HUES6 (cell line): ENCODE results near the gene NOL8.

Experiments
- H3K27ac ChIP-seq: 2 replicates; pipeline ENCODE4 v1.7.0; 2013; ENCODE audit warnings: low read depth, mild to moderate bottlenecking, low read length, inconsistent platforms
- H3K27me3 ChIP-seq: 2 replicates; pipeline ENCODE4 v1.6.1; 2013; ENCODE audit warnings: low read length; ENCODE audit not compliant: control insufficient read depth, insufficient read depth
- H3K36me3 ChIP-seq: 2 replicates; pipeline ENCODE4 v1.6.1; 2013; ENCODE audit warnings: low read length; ENCODE audit not compliant: control insufficient read depth, insufficient read depth
- H3K4me1 ChIP-seq: 2 replicates; pipeline ENCODE4 v1.6.1; 2013; ENCODE audit warnings: low read length; ENCODE audit not compliant: control insufficient read depth, insufficient read depth
- H3K4me3 ChIP-seq: 2 replicates; pipeline ENCODE4 v1.5.1; 2013; ENCODE audit warnings: low read depth, low read length
- H3K9ac ChIP-seq: one replicate; pipeline ENCODE4 v1.6.1; 2013; ENCODE audit warnings: mild to moderate bottlenecking, low read length
- H3K9me3 ChIP-seq: 2 replicates; pipeline ENCODE4 v1.6.1; 2013; ENCODE audit warnings: low read depth, low read length; ENCODE audit not compliant: control insufficient read depth, insufficient read depth

Gene NOL8

GRCh38 chr9:92312887-92313623 is 12.1 kb downstream of the NOL8 start:
- Histone ChIP-seq H3K9ac (no peak overlapping the region), H3K27ac (0 out of 2 replicates have a peak overlapping the region, but pooled peaks have one; percentile 0), H3K36me3 (peaks cover 89% of the 10 kb centered on the region), H3K4me3 (no peak overlapping the region), H3K27me3 (no peaks in the 10 kb centered on the region), H3K9me3 (no peaks in the 10 kb centered on the region), H3K4me1 (no peaks in the 10 kb centered on the region)

GRCh38 chr9:92310562-92310961 is 14.6 kb downstream of the NOL8 start:
- H3K4me1 ChIP-seq = no peaks in the 10 kb centered on the region
- H3K4me3 ChIP-seq = no peak overlapping the region
- H3K27ac ChIP-seq = no peak overlapping the region
- peaks cover 90% of the 10 kb centered on the region for H3K36me3 ChIP-seq
- H3K9ac ChIP-seq = no peak overlapping the region
- H3K27me3 ChIP-seq = no peaks in the 10 kb centered on the region
- no peaks in the 10 kb centered on the region for H3K9me3 ChIP-seq

DNA sequence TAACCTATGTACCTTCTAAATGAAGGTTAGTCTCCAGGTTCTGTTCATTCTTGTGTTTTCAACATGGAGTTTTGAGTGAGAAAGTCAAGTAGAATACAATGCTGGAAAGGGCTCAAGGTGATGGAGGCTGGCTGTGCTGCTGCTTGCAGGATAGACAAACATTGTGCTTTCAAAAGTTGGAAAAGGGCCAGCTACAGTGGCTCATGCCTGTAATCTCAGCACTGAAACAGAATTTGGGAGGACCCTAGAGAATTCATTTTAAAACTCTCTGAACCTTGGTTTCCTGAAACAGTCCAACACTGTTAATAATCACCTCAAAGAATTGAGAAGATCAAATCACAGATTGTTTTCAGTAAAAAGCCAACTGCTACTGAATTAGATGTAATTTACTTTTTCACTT is 16.3 kb downstream of the NOL8 start:
- H3K36me3 ChIP-seq = peaks cover 91% of the 10 kb centered on the region
- no peak overlapping the region for H3K4me3 ChIP-seq
- no peak overlapping the region for H3K9ac ChIP-seq
- no peaks in the 10 kb centered on the region for H3K9me3 ChIP-seq
- H3K27ac ChIP-seq = no peak overlapping the region
- H3K27me3 ChIP-seq = no peaks in the 10 kb centered on the region
- no peaks in the 10 kb centered on the region for H3K4me1 ChIP-seq

DNA sequence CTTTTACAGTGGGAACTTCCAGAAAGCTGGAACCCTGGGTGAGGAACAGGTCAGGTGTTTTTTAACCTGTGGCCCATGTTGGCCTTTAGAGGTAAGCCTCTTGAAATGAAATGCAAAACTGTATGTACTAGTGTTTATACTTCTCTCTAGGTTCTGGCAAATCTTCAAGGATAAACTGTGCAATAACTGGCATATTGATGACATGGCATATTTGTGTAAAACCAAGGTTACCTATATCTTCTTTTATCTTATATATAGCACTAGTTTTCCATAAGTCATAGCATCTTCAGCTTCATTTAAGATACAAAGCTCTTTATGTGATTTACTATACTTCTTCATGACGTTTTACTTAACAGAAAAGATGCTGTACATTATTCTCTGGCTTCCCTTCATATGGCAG is 24.2 kb downstream of the NOL8 start:
- no peaks in the 10 kb centered on the region for H3K4me1 ChIP-seq
- H3K36me3 ChIP-seq = peaks cover 92% of the 10 kb centered on the region
- no peak overlapping the region for H3K4me3 ChIP-seq
- no peak overlapping the region for H3K27ac ChIP-seq
- H3K9me3 ChIP-seq = no peaks in the 10 kb centered on the region
- no peak overlapping the region for H3K9ac ChIP-seq
- H3K27me3 ChIP-seq = no peaks in the 10 kb centered on the region

DNA sequence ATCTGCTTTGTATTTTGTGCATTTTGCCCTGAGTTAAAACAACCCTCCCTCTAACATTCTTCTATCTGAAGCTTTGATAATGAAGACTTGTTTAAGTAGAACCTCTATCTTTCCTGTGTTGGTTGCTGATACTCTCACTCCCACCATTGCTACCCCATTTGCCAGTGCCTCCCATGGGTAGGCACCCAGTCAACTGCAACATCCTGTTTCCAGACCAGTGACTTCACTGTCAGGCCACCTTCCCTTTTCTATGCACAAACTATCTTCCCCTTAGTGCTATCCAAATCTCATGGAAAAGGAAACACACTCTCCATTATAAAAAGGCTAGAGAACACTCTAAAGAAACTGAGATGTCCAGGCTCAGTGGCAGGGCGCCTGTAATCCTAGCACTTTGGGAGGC is 26.0 kb downstream of the NOL8 start:
- H3K9ac ChIP-seq = no peak overlapping the region
- H3K27me3 ChIP-seq = no peaks in the 10 kb centered on the region
- peaks cover 75% of the 10 kb centered on the region for H3K36me3 ChIP-seq
- H3K27ac ChIP-seq = no peak overlapping the region
- H3K4me3 ChIP-seq = no peak overlapping the region
- no peaks in the 10 kb centered on the region for H3K9me3 ChIP-seq
- H3K4me1 ChIP-seq = peaks cover 9% of the 10 kb centered on the region; the same call in 1 of the 2 replicates

DNA sequence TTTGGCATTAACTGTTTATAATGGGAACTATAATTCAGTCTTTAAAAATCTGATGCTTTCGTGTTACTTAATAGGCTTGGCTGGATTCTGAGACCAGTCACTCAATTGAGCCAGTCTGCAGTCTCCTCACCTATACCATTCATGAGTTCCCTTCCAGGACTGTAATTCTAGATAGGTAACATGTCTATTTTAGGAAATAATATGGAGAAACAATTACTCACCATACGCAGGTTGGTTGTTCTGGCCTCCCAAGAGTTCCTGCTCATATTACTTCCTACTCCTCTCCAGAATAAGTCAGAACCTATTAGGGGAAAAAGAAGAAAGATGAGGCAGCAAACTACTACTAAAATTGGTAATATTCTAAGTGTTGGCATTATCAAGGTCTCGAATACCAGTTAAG is 27.1 kb downstream of the NOL8 start:
- no peak overlapping the region for H3K4me3 ChIP-seq
- H3K27me3 ChIP-seq = no peaks in the 10 kb centered on the region
- H3K4me1 ChIP-seq = peaks cover 9% of the 10 kb centered on the region; the same call in 1 of the 2 replicates
- H3K36me3 ChIP-seq = peaks cover 64% of the 10 kb centered on the region
- no peak overlapping the region for H3K27ac ChIP-seq
- no peaks in the 10 kb centered on the region for H3K9me3 ChIP-seq
- no peak overlapping the region for H3K9ac ChIP-seq

DNA sequence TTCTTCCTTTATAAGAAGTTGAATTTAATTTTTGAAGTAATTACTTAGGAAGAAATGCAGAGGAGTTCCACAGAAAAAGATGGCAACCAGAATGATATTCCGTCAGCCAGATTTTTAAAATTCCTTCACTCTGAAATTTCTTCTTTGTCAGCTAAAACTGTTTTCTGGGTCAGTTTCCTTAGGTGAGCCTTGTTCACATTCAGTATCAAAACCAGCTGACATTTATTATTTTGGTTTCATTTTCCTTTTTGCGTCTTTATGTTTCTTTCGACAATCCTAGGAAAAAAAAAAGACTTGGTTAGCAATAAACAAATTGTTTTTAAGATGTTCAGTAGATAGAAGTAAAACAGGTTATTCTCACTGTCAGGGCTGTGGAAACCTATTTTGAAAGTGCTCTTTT is 27.5 kb downstream of the NOL8 start:
- H3K27me3 ChIP-seq = no peaks in the 10 kb centered on the region
- peaks cover 60% of the 10 kb centered on the region for H3K36me3 ChIP-seq
- no peak overlapping the region for H3K4me3 ChIP-seq
- peaks cover 10% of the 10 kb centered on the region; the same call in 1 of the 2 replicates for H3K4me1 ChIP-seq
- no peak overlapping the region for H3K9ac ChIP-seq
- H3K9me3 ChIP-seq = no peaks in the 10 kb centered on the region
- H3K27ac ChIP-seq = no peak overlapping the region

DNA sequence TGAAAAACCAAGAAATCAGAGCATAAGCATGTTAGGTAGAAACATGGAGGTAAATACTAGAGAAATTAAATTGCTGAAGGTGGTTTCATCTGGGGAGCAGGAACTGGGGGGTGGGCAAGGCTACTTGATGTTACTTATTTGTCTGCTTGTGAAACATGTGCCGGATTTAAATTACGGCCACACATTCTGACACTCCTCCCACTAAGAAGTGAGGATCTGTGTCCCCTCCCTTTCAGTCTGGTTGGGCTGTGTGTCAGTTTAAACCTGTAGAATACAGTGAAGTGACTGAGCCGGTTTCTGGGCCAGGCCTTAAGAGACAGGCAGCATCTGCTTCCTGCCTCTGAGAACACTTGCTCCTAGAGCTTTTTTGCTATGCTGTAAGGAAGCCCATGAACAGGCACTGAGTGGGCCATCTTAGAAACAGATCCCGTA is 29.3 kb downstream of the NOL8 start:
- Histone ChIP-seq H3K9me3 (no peaks in the 10 kb centered on the region), H3K36me3 (peaks cover 53% of the 10 kb centered on the region), H3K9ac (no peak overlapping the region), H3K4me1 (peaks cover 13% of the 10 kb centered on the region; the same call in 1 of the 2 replicates), H3K4me3 (no peak overlapping the region), H3K27me3 (no peaks in the 10 kb centered on the region), H3K27ac (0 out of 2 replicates have a peak overlapping the region, but pooled peaks have one; percentile 7)

- Histone ChIP-seq H3K9me3 (no peaks in the 10 kb centered on the region), H3K4me1 (peaks cover 13% of the 10 kb centered on the region; the same call in 1 of the 2 replicates), H3K36me3 (peaks cover 52% of the 10 kb centered on the region), H3K27ac (0 out of 2 replicates have a peak overlapping the region, but pooled peaks have one; percentile 7), H3K27me3 (no peaks in the 10 kb centered on the region), H3K4me3 (no peak overlapping the region), H3K9ac (no peak overlapping the region)
Observed at GRCh38 chr9:92295240-92295790, 29.8 kb downstream of the NOL8 start.

DNA sequence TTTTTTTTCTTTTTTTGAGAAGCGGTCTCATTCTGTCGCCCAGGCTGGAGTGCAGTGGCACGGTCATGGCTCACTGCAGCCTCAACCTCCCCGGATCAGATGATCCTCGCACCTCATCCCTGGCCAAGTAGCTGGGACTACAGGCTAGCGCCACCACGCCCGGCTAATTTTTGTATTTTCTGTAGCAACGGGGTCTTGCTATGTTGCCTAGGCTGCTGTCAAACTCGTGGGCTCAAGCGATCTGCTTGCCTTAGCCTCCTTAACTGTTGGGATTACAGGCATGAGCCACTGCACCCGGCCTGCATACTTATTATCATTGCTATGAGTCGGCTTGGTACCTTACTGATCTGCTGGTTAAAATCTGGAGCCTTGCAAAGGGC is 30.9 kb downstream of the NOL8 start:
- peaks cover 13% of the 10 kb centered on the region; the same call in 1 of the 2 replicates for H3K4me1 ChIP-seq
- H3K36me3 ChIP-seq = peaks cover 52% of the 10 kb centered on the region
- H3K27ac ChIP-seq = peak overlapping the region; percentile 67; the same call in 1 of the 2 replicates

More for the DNA sequence above, 30.9 kb downstream of the NOL8 start:
- Histone ChIP-seq H3K4me3 (peak overlapping the region; percentile 85), H3K9ac (peak overlapping the region; percentile 93), H3K9me3 (no peaks in the 10 kb centered on the region), H3K27me3 (no peaks in the 10 kb centered on the region)
